A673 (cell line): ENCODE data around the gene GPSM1.

ENCODE experiments used
- EZH2 ChIP-seq: fragments of 200-600 bp; sonication (generic); IDR thresholded peaks from 2 replicates; pipeline ENCODE4 v1.6.1; 2017; ENCODE audit warnings: borderline replicate concordance, low read depth, mild to moderate bottlenecking, mixed read lengths, antibody characterized with exemption, low read length; ENCODE audit not compliant: poor library complexity, severe bottlenecking
- TF ChIP-seq, protein P1 (sequence below): fragments of 300-800, 200-600 bp; sonication (generic); conservative IDR thresholded peaks from 2 replicates; pipeline ENCODE4 v1.5.1; 2017; ENCODE audit warnings: low read depth, mild to moderate bottlenecking, antibody characterized with exemption, low read length, moderate library complexity, mixed read lengths

DNA sequence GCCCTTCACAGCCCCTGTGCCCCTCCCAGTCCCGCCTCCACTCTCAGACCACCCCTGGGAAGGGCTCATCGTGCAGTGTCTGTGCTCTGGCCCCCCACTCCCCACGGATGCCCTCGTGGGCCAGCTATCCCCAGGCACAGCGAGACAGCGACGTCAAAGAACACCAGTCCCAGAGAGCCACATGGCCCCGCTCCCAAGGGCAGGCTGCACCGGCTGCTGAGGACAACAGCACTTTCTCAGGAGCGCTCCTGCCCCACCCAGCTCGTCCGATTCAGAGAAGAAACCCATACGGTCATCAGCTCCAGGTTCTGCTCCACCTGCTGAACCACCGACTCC lies 77.4 kb downstream of the GPSM1 start:
- TF ChIP-seq, protein P1, sequence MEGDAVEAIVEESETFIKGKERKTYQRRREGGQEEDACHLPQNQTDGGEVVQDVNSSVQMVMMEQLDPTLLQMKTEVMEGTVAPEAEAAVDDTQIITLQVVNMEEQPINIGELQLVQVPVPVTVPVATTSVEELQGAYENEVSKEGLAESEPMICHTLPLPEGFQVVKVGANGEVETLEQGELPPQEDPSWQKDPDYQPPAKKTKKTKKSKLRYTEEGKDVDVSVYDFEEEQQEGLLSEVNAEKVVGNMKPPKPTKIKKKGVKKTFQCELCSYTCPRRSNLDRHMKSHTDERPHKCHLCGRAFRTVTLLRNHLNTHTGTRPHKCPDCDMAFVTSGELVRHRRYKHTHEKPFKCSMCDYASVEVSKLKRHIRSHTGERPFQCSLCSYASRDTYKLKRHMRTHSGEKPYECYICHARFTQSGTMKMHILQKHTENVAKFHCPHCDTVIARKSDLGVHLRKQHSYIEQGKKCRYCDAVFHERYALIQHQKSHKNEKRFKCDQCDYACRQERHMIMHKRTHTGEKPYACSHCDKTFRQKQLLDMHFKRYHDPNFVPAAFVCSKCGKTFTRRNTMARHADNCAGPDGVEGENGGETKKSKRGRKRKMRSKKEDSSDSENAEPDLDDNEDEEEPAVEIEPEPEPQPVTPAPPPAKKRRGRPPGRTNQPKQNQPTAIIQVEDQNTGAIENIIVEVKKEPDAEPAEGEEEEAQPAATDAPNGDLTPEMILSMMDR = no peak
- TF ChIP-seq EZH2 = no peak
